GM18870 (cell line): Measurements from ENCODE around the gene SLC25A15.
A peak's percentile ranks its signal among the peaks of the same experiment; 100 is the strongest.
"Not testable (repeated sequence)": the region's sequence is repeated elsewhere in the genome, so short reads cannot be mapped to it uniquely, and the experiment has no call there.

Experiments
- ATAC-seq: cut with Tn5 transposase; IDR thresholded peaks from one replicate; pipeline ENCODE4 v1.9.1; 2021; ENCODE audit warnings: moderate library complexity; ENCODE audit not compliant: unreplicated experiment

Gene SLC25A15

DNA sequence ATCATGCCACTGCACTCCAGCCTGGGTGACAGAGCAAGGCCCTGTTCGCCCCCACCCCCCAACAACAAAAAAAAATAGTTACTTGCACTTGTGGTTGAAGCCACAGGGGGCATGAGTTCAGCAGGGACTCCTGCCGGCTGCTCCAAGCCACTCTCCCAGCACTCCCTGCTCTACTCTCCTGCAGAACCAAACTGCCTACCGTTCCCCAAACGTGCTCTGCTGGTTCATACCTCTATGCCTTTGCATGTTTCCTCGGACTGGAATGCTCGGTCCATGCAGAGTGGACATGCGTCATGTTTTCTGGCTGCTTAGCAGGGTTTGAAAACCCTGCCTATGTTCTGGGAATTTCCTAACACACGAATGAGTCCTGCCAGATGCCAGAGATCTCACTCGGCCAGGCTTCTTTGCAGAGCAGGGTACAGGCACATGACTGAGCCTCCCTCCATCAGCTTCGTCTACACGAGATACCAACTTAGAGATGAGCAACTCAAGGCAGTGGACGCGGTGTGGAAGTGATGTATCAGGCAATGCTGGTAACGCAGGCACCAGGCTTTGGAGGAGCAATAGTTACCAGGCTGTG lies 8.5 kb upstream of the SLC25A15 start:
- ATAC-seq: no peak

DNA sequence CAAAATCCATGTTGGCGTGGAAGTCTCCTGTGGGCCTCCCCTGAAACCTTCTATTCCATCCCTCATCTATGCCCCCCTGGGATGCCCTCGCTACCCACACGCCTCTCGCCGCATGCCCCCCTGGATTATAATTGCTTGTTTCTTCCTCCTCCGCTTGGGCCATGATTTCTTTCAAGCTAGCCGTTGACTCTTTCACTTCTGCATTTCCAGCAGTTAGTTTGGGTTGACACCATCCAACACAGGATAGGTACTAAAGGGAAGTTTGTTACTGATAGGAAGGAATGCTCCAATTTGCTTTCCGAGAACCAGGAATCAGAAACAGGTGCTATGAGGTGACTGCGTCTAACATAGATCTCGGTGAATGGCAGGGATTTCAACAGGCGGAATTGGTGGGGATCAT lies 7.7 kb upstream of the SLC25A15 start:
- ATAC-seq: no peak

GRCh38 chr13:40782971-40783370 lies 6.4 kb upstream of the SLC25A15 start:
- ATAC-seq: not testable (repeated sequence)

GRCh38 chr13:40784540-40784939 lies 4.9 kb upstream of the SLC25A15 start:
- ATAC-seq: no peak

GRCh38 chr13:40786568-40786996 lies 2.8 kb upstream of the SLC25A15 start:
- ATAC-seq: no peak

- no peak for ATAC-seq
Measured at GRCh38 chr13:40787062-40787461, 2.3 kb upstream of the SLC25A15 start.

DNA sequence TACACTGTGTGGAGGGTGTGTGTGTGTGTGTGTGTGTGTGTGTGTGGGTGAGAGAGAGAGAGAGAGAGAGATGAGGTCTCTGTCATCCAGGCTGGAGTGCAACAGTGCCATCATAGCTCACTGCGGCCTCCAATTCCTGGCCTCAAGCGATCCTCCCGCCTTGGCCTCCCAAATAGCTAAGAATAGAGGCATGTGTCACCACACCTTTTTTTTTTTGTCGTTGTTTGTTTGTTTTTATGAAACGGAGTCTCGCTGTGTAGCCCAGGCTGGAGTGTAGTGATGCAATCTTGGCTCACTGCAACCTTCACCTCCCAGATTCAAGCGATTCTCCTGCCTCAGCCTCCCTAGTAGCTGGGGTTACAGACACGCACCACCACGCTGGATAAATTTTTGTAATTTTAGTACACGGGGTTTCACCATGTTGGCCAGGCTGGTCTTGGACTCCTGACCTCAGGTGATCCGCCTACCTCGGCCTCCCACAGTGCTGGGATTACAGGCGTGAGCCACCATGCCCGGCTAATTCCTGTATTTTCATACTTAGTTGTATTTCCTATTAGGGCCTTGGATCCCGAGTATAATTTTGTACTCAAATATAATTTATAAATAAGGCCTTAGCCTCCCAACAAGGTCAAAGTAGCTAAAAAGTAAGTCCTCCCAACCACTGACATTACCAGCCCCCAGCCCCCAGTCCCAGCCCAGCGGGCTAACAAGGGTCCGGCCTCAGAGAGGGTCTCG lies 704 bp upstream of the SLC25A15 start:
- not testable (repeated sequence) for ATAC-seq

- ATAC-seq: no peak
Measured at GRCh38 chr13:40790154-40790616, 774 bp downstream of the SLC25A15 start.

- ATAC-seq: peak; percentile 41
Measured at GRCh38 chr13:40792284-40793051, 3.1 kb downstream of the SLC25A15 start.

GRCh38 chr13:40793339-40793738 lies 3.9 kb downstream of the SLC25A15 start:
- no peak for ATAC-seq

- ATAC-seq: no peak
Measured at GRCh38 chr13:40794414-40795368, 5.3 kb downstream of the SLC25A15 start.

- no peak for ATAC-seq
Measured at GRCh38 chr13:40796649-40797048, 7.2 kb downstream of the SLC25A15 start.

GRCh38 chr13:40798380-40798779 lies 9.0 kb downstream of the SLC25A15 start:
- ATAC-seq: no peak

DNA sequence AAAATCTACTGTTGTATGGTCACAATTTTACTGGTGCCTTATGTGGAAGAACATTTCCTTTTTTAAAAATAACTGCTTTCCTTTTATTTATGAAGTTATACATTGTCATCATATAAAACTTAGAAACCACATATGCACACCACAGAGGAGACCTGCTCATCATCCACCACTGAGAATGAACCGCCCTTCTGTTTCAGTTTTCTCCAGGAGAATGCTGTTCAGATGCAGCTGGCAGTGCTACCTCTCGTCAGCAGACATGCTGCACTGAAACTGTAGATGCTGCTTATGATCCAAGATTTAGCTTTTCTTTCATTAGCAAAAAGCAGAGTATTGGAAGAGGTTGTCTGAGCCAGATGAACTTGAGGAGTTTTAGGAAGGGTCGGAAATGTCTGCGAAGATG lies 10.1 kb downstream of the SLC25A15 start:
- no peak for ATAC-seq

DNA sequence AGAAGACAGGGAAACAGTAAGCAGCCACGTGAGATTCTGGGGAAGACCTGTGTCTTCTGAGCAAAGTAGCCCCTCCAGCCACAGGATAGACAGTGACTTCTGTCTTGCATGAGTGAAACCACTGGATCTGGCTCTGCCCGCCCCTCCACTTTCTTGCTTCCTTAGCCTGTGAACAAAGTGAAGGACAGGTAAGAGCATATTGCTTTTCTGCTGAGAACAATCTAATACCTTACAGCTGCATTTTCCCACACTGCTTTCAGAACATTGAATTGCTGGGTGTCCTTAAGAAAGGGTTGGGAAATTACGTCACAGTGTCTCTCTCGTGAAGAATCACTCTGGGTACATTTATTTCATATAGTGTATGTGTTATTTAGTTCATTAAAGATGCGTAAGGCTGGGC lies 11.1 kb downstream of the SLC25A15 start:
- ATAC-seq: no peak

- no peak for ATAC-seq
Measured at GRCh38 chr13:40801255-40802217, 12.1 kb downstream of the SLC25A15 start.

GRCh38 chr13:40803316-40803715 lies 13.9 kb downstream of the SLC25A15 start:
- no peak for ATAC-seq

- ATAC-seq: no peak
Measured at GRCh38 chr13:40806241-40806640, 16.8 kb downstream of the SLC25A15 start.

DNA sequence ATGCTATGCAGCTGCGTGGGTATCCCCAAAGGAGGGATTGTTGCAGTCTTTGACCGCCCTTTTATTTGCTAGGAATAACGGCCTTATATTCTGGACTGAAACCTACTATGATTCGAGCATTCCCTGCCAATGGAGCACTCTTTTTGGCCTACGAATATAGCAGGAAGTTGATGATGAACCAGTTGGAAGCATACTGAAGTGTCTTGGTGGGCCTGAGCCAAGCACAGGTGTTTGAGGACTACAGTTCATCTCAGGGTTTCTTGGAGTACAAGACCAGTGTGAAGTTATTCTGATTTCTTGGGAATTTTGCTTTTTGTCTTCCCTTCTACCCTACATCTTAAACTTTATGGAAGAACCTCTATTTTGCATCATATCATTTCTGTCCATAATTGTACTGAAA lies 20.1 kb downstream of the SLC25A15 start:
- no peak for ATAC-seq

GRCh38 chr13:40812102-40812501 lies 22.7 kb downstream of the SLC25A15 start:
- ATAC-seq: no peak
